Thyroid gland (tissue), 4 donors: Measurements from ENCODE around the gene GPRIN2.

ENCODE experiments used
- POLR2A ChIP-seq, 2 donors: fragments of 450-650 bp; IDR thresholded peaks; one replicate each; pipeline ENCODE4 v1.6.1; 2017; ENCODE audit warnings: antibody characterized with exemption in 2 of 2, mild to moderate bottlenecking in 2 of 2, moderate library complexity in 1 of 2
- TF ChIP-seq, protein P1 (sequence below), 6 experiments: fragments of 200-600 bp in 3 of 6; fragments of 450-650 bp in 3 of 6; sonication (generic) in 3 of 6; IDR thresholded peaks; one replicate each; pipeline ENCODE4 v1.5.1; 2016 to 2019; ENCODE audit warnings: antibody characterized with exemption in 6 of 6, mild to moderate bottlenecking in 2 of 6, inconsistent platforms in 1 of 6, moderate library complexity in 1 of 6

DNA sequence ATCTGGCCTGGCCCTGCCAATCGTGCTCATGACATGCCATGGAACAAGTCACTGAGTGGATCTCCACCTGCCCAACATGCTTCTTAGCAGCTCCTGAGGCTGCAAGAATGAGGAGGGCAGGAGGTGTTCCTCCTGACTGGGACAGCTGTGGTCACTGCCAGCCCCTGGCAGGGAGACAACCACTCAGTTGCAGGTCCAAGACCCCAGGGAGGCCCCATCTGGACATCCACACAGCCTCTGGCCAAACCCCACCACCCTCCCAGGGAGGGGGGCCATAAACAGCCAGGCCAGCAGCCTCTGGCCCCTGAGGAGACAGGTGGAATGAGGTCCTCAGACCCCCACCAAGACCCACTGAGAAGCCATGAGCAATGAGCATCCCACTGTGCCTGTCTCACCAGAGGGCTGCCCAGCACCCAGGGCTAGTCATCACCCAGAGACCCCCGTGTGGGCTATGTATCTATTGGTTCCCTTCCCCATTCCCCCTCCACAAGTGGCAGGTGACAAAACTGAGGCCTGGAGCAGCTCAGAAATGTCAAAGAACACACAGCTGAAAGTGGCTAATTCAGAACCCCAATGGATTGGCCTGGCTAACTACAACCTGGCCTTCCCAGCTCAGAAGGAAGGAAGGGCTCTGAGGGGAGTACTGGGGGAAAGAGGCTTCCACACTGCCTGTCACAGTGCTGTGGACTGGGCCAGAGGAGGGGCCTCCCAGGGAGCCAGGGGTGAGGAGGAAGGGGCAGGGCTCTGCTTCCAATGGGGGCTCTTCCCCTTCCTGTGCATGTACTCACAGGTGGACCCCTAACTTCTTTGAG, 3.0 kb downstream of the GPRIN2 start:
- TF ChIP-seq, protein P1, sequence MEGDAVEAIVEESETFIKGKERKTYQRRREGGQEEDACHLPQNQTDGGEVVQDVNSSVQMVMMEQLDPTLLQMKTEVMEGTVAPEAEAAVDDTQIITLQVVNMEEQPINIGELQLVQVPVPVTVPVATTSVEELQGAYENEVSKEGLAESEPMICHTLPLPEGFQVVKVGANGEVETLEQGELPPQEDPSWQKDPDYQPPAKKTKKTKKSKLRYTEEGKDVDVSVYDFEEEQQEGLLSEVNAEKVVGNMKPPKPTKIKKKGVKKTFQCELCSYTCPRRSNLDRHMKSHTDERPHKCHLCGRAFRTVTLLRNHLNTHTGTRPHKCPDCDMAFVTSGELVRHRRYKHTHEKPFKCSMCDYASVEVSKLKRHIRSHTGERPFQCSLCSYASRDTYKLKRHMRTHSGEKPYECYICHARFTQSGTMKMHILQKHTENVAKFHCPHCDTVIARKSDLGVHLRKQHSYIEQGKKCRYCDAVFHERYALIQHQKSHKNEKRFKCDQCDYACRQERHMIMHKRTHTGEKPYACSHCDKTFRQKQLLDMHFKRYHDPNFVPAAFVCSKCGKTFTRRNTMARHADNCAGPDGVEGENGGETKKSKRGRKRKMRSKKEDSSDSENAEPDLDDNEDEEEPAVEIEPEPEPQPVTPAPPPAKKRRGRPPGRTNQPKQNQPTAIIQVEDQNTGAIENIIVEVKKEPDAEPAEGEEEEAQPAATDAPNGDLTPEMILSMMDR (IDR thresholded peaks at IDR 0.05): no peak
- no peak for TF ChIP-seq POLR2A (IDR thresholded peaks at IDR 0.05)
